ENCODE measurements around the gene TMEM63A. TPM values are rescaled to one million over a fixed set of nuclear protein-coding genes. Genes with fewer than 3 reads are reported as not detected.

TMEM63A gene
- total RNA-seq, 1 experiment from 2014 or later: 6.4 TPM

- in situ Hi-C loops (cut with HindIII; ENCODE audit: low pct_unique_long_range_greater_than_20kb, low sequenced_read_pairs): no loop called here
- DNase-seq (ENCODE audit: low read depth): peak; percentile 31
Observed at GRCh38 chr1:225875044-225875815, 7.0 kb downstream of the TMEM63A start.

- in situ Hi-C loops (cut with HindIII; ENCODE audit: low pct_unique_long_range_greater_than_20kb, low sequenced_read_pairs): no loop called here
- DNase-seq (ENCODE audit: low read depth): no peak
Observed at GRCh38 chr1:225874431-225874830, 7.7 kb downstream of the TMEM63A start.

GRCh38 chr1:225873281-225873850 is 8.8 kb downstream of the TMEM63A start:
- in situ Hi-C loops (cut with HindIII; ENCODE audit: low pct_unique_long_range_greater_than_20kb, low sequenced_read_pairs): no loop called here
- no peak for DNase-seq (ENCODE audit: low read depth)

GRCh38 chr1:225872075-225872430 is 10.1 kb downstream of the TMEM63A start:
- in situ Hi-C loops (cut with HindIII; ENCODE audit: low pct_unique_long_range_greater_than_20kb, low sequenced_read_pairs): no loop called here
- no peak for DNase-seq (ENCODE audit: low read depth)

GRCh38 chr1:225871359-225872074 is 10.7 kb downstream of the TMEM63A start:
- peak; percentile 62 for DNase-seq (ENCODE audit: low read depth)
- in situ Hi-C loops (cut with HindIII; ENCODE audit: low pct_unique_long_range_greater_than_20kb, low sequenced_read_pairs): no loop called here

- DNase-seq (ENCODE audit: low read depth): no peak
- in situ Hi-C loops (cut with HindIII; ENCODE audit: low pct_unique_long_range_greater_than_20kb, low sequenced_read_pairs): no loop called here
Observed at GRCh38 chr1:225870911-225871310, 11.3 kb downstream of the TMEM63A start.

GRCh38 chr1:225868631-225869330 is 13.4 kb downstream of the TMEM63A start:
- in situ Hi-C loops (cut with HindIII; ENCODE audit: low pct_unique_long_range_greater_than_20kb, low sequenced_read_pairs): no loop called here
- no peak for DNase-seq (ENCODE audit: low read depth)

GRCh38 chr1:225866981-225867380 is 15.2 kb downstream of the TMEM63A start:
- in situ Hi-C loops (cut with HindIII; ENCODE audit: low pct_unique_long_range_greater_than_20kb, low sequenced_read_pairs): no loop called here
- DNase-seq (ENCODE audit: low read depth): no peak

- in situ Hi-C loops (cut with HindIII; ENCODE audit: low pct_unique_long_range_greater_than_20kb, low sequenced_read_pairs): no loop called here
- DNase-seq (ENCODE audit: low read depth): no peak
Observed at GRCh38 chr1:225866061-225866837, 15.9 kb downstream of the TMEM63A start.

- no peak for DNase-seq (ENCODE audit: low read depth)
- in situ Hi-C loops (cut with HindIII; ENCODE audit: low pct_unique_long_range_greater_than_20kb, low sequenced_read_pairs): no loop called here
Observed at GRCh38 chr1:225865514-225865913, 16.7 kb downstream of the TMEM63A start.

- in situ Hi-C loops (cut with HindIII; ENCODE audit: low pct_unique_long_range_greater_than_20kb, low sequenced_read_pairs): no loop called here
- no peak for DNase-seq (ENCODE audit: low read depth)
Observed at GRCh38 chr1:225863167-225863566, 19.0 kb downstream of the TMEM63A start.

- in situ Hi-C loops (cut with HindIII; ENCODE audit: low pct_unique_long_range_greater_than_20kb, low sequenced_read_pairs): no loop called here
- DNase-seq (ENCODE audit: low read depth): no peak
Observed at GRCh38 chr1:225862581-225862950, 19.6 kb downstream of the TMEM63A start.

GRCh38 chr1:225861834-225862580 is 20.2 kb downstream of the TMEM63A start:
- in situ Hi-C loops (cut with HindIII; ENCODE audit: low pct_unique_long_range_greater_than_20kb, low sequenced_read_pairs): no loop called here

GRCh38 chr1:225860876-225861441 is 21.2 kb downstream of the TMEM63A start:
- in situ Hi-C loops (cut with HindIII; ENCODE audit: low pct_unique_long_range_greater_than_20kb, low sequenced_read_pairs): no loop called here
- DNase-seq (ENCODE audit: low read depth): no peak

More at GRCh38 chr1:225861834-225862580, 20.2 kb downstream of the TMEM63A start:
- no peak for DNase-seq (ENCODE audit: low read depth)

- in situ Hi-C loops (cut with HindIII; ENCODE audit: low pct_unique_long_range_greater_than_20kb, low sequenced_read_pairs): no loop called here
- no peak for DNase-seq (ENCODE audit: low read depth)
Observed at GRCh38 chr1:225860107-225860506, 22.1 kb downstream of the TMEM63A start.

- in situ Hi-C loops (cut with HindIII; ENCODE audit: low pct_unique_long_range_greater_than_20kb, low sequenced_read_pairs): no loop called here
- DNase-seq (ENCODE audit: low read depth): peak; percentile 46
Observed at GRCh38 chr1:225859151-225859550, 23.0 kb downstream of the TMEM63A start.

- DNase-seq (ENCODE audit: low read depth): no peak
- in situ Hi-C loops (cut with HindIII; ENCODE audit: low pct_unique_long_range_greater_than_20kb, low sequenced_read_pairs): no loop called here
Observed at GRCh38 chr1:225857256-225857655, 24.9 kb downstream of the TMEM63A start.
